ENCODE data around the gene CBLB. TPM values are rescaled to one million over a fixed set of nuclear protein-coding genes. Genes with fewer than 3 reads are reported as not detected.

The CBLB gene
- total RNA-seq, 6 experiments from 2014 or later, result 17.6 to 22.6 (median 20.6) TPM

- peak overlapping the region; percentile 47 for H3K27ac Mint-ChIP-seq
- peaks cover 67% of the 10 kb centered on the region for H3K4me1 Mint-ChIP-seq (ENCODE audit: low read depth)
- no peaks in the 10 kb centered on the region for H3K27me3 Mint-ChIP-seq (ENCODE audit: insufficient read depth)
- H3K4me3 Mint-ChIP-seq, result no peak overlapping the region; the same call in 1 of the 2 replicates
- DNase-seq, result no peak
- no peak for TF ChIP-seq CTCF (IDR thresholded peaks at IDR 0.05)
- no peaks in the 10 kb centered on the region for H3K9me3 Mint-ChIP-seq
- peaks cover 46% of the 10 kb centered on the region for H3K36me3 Mint-ChIP-seq (ENCODE audit: low read depth)
Observed at GRCh38 chr3:105835606-105836005, 33.2 kb downstream of the CBLB start.

- H3K9me3 Mint-ChIP-seq, result no peaks in the 10 kb centered on the region
Observed at GRCh38 chr3:105834768-105835167, 34.0 kb downstream of the CBLB start.

DNA sequence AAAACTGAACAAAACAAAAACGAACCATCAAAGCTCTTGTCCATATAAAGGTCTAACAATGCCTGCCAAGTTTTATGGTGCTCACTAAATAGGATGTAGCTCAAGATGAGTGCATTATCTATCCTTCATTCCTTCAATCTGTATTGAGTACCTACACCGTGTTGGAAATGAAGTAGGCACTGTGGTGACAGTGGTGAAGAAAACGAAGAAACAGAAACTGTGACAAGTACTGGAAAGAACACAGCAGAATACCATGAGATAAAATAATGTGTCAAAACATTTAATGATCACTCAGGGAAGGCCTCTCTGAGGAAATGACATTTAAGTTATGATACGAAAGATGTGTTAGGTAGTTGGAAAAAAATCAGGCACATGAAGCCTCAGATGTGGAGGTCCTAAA lies 36.2 kb downstream of the CBLB start:
- H3K4me1 Mint-ChIP-seq (ENCODE audit: low read depth), result peaks cover 80% of the 10 kb centered on the region
- peaks cover 31% of the 10 kb centered on the region for H3K36me3 Mint-ChIP-seq (ENCODE audit: low read depth)
- no peak for TF ChIP-seq CTCF (IDR thresholded peaks at IDR 0.05)
- no peaks in the 10 kb centered on the region for H3K27me3 Mint-ChIP-seq (ENCODE audit: insufficient read depth)
- DNase-seq, result no peak
- no peak overlapping the region for H3K27ac Mint-ChIP-seq
- no peak overlapping the region for H3K4me3 Mint-ChIP-seq
- no peaks in the 10 kb centered on the region for H3K9me3 Mint-ChIP-seq

More at GRCh38 chr3:105834768-105835167, 34.0 kb downstream of the CBLB start:
- Mint-ChIP-seq H3K4me3 (no peak overlapping the region), H3K27me3 (ENCODE audit: insufficient read depth) (no peaks in the 10 kb centered on the region), H3K36me3 (ENCODE audit: low read depth) (peaks cover 41% of the 10 kb centered on the region), H3K4me1 (ENCODE audit: low read depth) (peaks cover 75% of the 10 kb centered on the region), H3K27ac (peak overlapping the region; percentile 63; the same call in 1 of the 2 replicates)
- no peak for TF ChIP-seq CTCF (IDR thresholded peaks at IDR 0.05)
- no peak for DNase-seq

- H3K9me3 Mint-ChIP-seq, result no peaks in the 10 kb centered on the region
- no peak for TF ChIP-seq CTCF (IDR thresholded peaks at IDR 0.05)
Observed at GRCh38 chr3:105830836-105831235, 38.0 kb downstream of the CBLB start.

DNA sequence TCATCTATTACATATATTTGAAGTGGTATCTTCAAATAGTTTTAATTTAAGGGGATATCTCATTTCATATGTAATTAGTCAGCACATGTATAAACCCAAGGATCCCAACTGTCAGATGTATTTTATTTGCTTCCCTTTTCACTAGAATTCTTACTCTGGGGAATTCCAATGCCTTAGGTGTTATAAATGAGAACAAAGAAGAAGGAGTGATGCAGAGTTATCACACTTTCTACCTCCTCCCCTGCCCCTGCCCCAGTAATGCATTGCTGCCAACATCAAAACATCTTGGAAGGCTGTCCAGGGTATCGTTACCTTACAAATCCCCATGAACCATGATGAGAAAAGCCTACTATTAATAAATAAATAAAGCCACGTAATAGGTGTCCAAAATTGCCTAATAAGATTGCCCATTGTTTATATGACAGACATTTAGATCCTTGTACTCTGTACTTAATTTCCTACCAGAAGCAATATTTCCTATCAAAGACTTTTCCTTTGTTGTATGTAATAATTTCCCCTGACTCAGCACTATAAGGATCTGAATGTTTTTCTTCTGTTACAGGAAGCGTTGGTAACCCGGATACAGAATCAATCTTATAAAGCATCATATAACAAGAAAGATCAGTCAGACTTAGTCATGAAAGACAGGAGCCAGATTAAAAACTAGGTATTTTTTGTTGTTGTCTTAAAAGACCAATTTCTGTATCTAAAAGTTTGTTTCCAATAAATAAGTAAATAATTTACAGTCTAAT lies 38.8 kb downstream of the CBLB start:
- H3K4me1 Mint-ChIP-seq (ENCODE audit: low read depth), result peaks cover 75% of the 10 kb centered on the region
- DNase-seq, result no peak
- H3K27me3 Mint-ChIP-seq (ENCODE audit: insufficient read depth), result no peaks in the 10 kb centered on the region; the same call in none of the 2 replicates
- H3K9me3 Mint-ChIP-seq, result no peaks in the 10 kb centered on the region
- no peak for TF ChIP-seq CTCF (IDR thresholded peaks at IDR 0.05)
- peaks cover 35% of the 10 kb centered on the region for H3K36me3 Mint-ChIP-seq (ENCODE audit: low read depth)
- peak overlapping the region; percentile 33; the same call in 1 of the 2 replicates for H3K27ac Mint-ChIP-seq
- H3K4me3 Mint-ChIP-seq, result no peak overlapping the region

More at GRCh38 chr3:105830836-105831235, 38.0 kb downstream of the CBLB start:
- Mint-ChIP-seq H3K36me3 (ENCODE audit: low read depth) (peaks cover 35% of the 10 kb centered on the region), H3K4me1 (ENCODE audit: low read depth) (peaks cover 79% of the 10 kb centered on the region), H3K4me3 (no peak overlapping the region), H3K27ac (peak overlapping the region; percentile 59), H3K27me3 (ENCODE audit: insufficient read depth) (no peaks in the 10 kb centered on the region; the same call in none of the 2 replicates)
- DNase-seq, result no peak
